Smooth muscle cell (in vitro differentiated cells): Measurements from ENCODE around the gene TMEM254. TPM values are rescaled to one million over a fixed set of nuclear protein-coding genes. Genes with fewer than 3 reads are reported as not detected.
"Not testable (repeated sequence)": the region's sequence is repeated elsewhere in the genome, so short reads cannot be mapped to it uniquely, and the experiment has no call there.

ENCODE experiments used
- DNase-seq: peaks from one replicate; lab custom pipeline; 2025; ENCODE audit not compliant: unreplicated experiment; lab: John Stamatoyannopoulos, UW
- H2AFZ ChIP-seq: fragments of 200-600 bp; sonication (generic); 2 replicates; pipeline ENCODE4 v1.6.0; 2016; ENCODE audit warnings: antibody characterized with exemption, low read depth, mild to moderate bottlenecking
- H3F3A ChIP-seq: fragments of 200-600 bp; sonication (generic); 2 replicates; pipeline ENCODE4 v1.6.0; 2017; ENCODE audit warnings: antibody characterized with exemption, low read depth
- H3K27ac ChIP-seq: fragments of 200-600 bp; sonication (generic); 2 replicates; pipeline ENCODE4 v1.5.1; 2016; ENCODE audit warnings: low read depth, mild to moderate bottlenecking
- H3K27me3 ChIP-seq: fragments of 200-600 bp; sonication (generic); 2 replicates; pipeline ENCODE4 v1.6.1; 2016; ENCODE audit warnings: low read depth, mild to moderate bottlenecking
- H3K36me3 ChIP-seq: fragments of 200-600 bp; sonication (generic); 2 replicates; pipeline ENCODE4 v1.5.1; 2016; ENCODE audit warnings: low read depth
- H3K4me1 ChIP-seq: fragments of 200-600 bp; sonication (generic); 2 replicates; pipeline ENCODE4 v1.5.1; 2016; ENCODE audit warnings: low read depth
- H3K4me2 ChIP-seq: fragments of 200-600 bp; sonication (generic); 2 replicates; pipeline ENCODE4 v1.6.0; 2016; ENCODE audit warnings: mild to moderate bottlenecking
- H3K4me3 ChIP-seq: fragments of 200-600 bp; sonication (generic); 2 replicates; pipeline ENCODE4 v1.5.1; 2016; ENCODE audit warnings: mild to moderate bottlenecking
- H3K79me2 ChIP-seq: fragments of 200-600 bp; sonication (generic); 2 replicates; pipeline ENCODE4 v1.6.0; 2016; ENCODE audit warnings: low read depth, mild to moderate bottlenecking
- H3K9ac ChIP-seq: fragments of 200-600 bp; sonication (generic); 2 replicates; pipeline ENCODE4 v1.6.0; 2016; ENCODE audit warnings: low read depth
- H3K9me3 ChIP-seq: fragments of 200-600 bp; sonication (generic); replicated peaks from 2 replicates; pipeline ENCODE4 v1.5.1; 2016; ENCODE audit warnings: low read depth
- H4K20me1 ChIP-seq: fragments of 200-600 bp; sonication (generic); 2 replicates; pipeline ENCODE4 v1.6.0; 2016; ENCODE audit warnings: low read depth
- CTCF ChIP-seq: fragments of 200-600 bp; sonication (generic); IDR thresholded peaks from 2 replicates; pipeline ENCODE4 v1.5.1; 2017; ENCODE audit warnings: borderline replicate concordance, mild to moderate bottlenecking, antibody characterized with exemption; ENCODE audit not compliant: insufficient read depth, poor library complexity, severe bottlenecking
- WGBS: methylation state at CpG from one replicate; pipeline ENCODE4 v1.1.7; 2016; ENCODE audit warnings: low lambda C conversion rate; 5-methylcytosine and 5-hydroxymethylcytosine counted together
- polyA plus RNA-seq: library from polyadenylated mRNA; unstranded; fragments of >200 nt; fragmentation: Nextera tagmentation; extraction: Ambion mirVana; gene quantifications from 2 replicates; pipeline ENCODE4 v1.2.1, GENCODE V29; 2016
- total RNA-seq: library from RNA; depleted of rRNA; stranded (reverse); fragments of >200 nt; gene quantifications from 2 replicates; pipeline ENCODE4 v1.2.3, GENCODE V29; 2014

The TMEM254 gene
- total and polyA plus RNA-seq, 2 experiments from 2014 or later = 34.6 to 42.1 TPM

- no peak for TF ChIP-seq CTCF
- Histone ChIP-seq H3K9ac (no peak overlapping the region), H4K20me1 (no peaks in the 10 kb centered on the region), H3K4me1 (no peaks in the 10 kb centered on the region), H3K4me2 (no peak overlapping the region), H3K27me3 (no peaks in the 10 kb centered on the region), H3K79me2 (no peaks in the 10 kb centered on the region), H2AFZ (no peak overlapping the region), H3K4me3 (no peak overlapping the region), H3K9me3 (no peaks in the 10 kb centered on the region), H3K36me3 (no peaks in the 10 kb centered on the region), H3K27ac (no peak overlapping the region), H3F3A (no peaks in the 10 kb centered on the region)
- 89% methylated on average over 2 of the region's 2 CpGs for WGBS
- no peak for DNase-seq
Observed at GRCh38 chr10:80094231-80094630, 15.8 kb downstream of the TMEM254 start.

GRCh38 chr10:80098272-80098671 is 19.8 kb downstream of the TMEM254 start:
- not testable (repeated sequence) for H3K4me1 ChIP-seq, DNase-seq, H3F3A ChIP-seq, H4K20me1 ChIP-seq, H3K79me2 ChIP-seq, H3K4me3 ChIP-seq, H3K27ac ChIP-seq, H3K9me3 ChIP-seq, H3K27me3 ChIP-seq, H3K36me3 ChIP-seq, H3K4me2 ChIP-seq, H3K9ac ChIP-seq, H2AFZ ChIP-seq
- WGBS = 83% methylated on average over 2 of the region's 2 CpGs

GRCh38 chr10:80099295-80099694 is 20.8 kb downstream of the TMEM254 start:
- H3F3A ChIP-seq, H3K9me3 ChIP-seq, H2AFZ ChIP-seq, H3K36me3 ChIP-seq, DNase-seq, H3K4me2 ChIP-seq, H4K20me1 ChIP-seq, H3K4me3 ChIP-seq, H3K79me2 ChIP-seq, H3K27me3 ChIP-seq, H3K4me1 ChIP-seq, H3K9ac ChIP-seq, H3K27ac ChIP-seq: not testable (repeated sequence)
- WGBS = 91% methylated on average over 8 of the region's 8 CpGs

- Histone ChIP-seq H3K4me3 (no peak overlapping the region), H3K27ac (no peak overlapping the region), H4K20me1 (no peaks in the 10 kb centered on the region), H3K36me3 (no peaks in the 10 kb centered on the region), H3K27me3 (no peaks in the 10 kb centered on the region), H3K4me2 (no peak overlapping the region), H3F3A (peaks cover 3% of the 10 kb centered on the region), H3K9ac (no peak overlapping the region), H2AFZ (no peak overlapping the region), H3K4me1 (no peaks in the 10 kb centered on the region), H3K9me3 (no peaks in the 10 kb centered on the region), H3K79me2 (no peaks in the 10 kb centered on the region)
- no peak for DNase-seq
- 71% methylated on average over 9 of the region's 9 CpGs for WGBS
- no peak for TF ChIP-seq CTCF
Observed at GRCh38 chr10:80100116-80100515, 21.7 kb downstream of the TMEM254 start.
